OCI-LY7 (cell line): ENCODE results near the gene ANKRD52. TPM values are rescaled to one million over a fixed set of nuclear protein-coding genes. Genes with fewer than 3 reads are reported as not detected.

Experiments used
- BruUV-seq: library from RNA; stranded (reverse); fragments of 400-500 nt; replicated peaks from 2 replicates; lab custom pipeline; 2021; lab: Mats Ljungman, UMichigan
- CTCF ChIA-PET: fragments of 300-600 bp; sonication (Branson Sonifier 250); formaldehyde crosslinking; loops from one replicate; lab custom pipeline; 2022; ENCODE audit warnings: antibody characterized with exemption; ENCODE audit not compliant: unreplicated experiment; lab: Charles Lee
- POLR2A ChIA-PET: fragments of 300-600 bp; sonication (Branson Sonifier 250); formaldehyde crosslinking; loops from one replicate; lab custom pipeline; 2022; ENCODE audit warnings: antibody characterized with exemption; lab: Charles Lee
- DNase-seq: peaks from one replicate; pipeline ENCODE4 v3.0.0-alpha.2; 2015; ENCODE audit warnings: low spot score
- H2AFZ ChIP-seq: fragments of 200-600 bp; sonication (generic), shearing (Covaris generic); 2 replicates; pipeline ENCODE4 v1.6.1; 2014; ENCODE audit warnings: mild to moderate bottlenecking, antibody characterized with exemption, low read length, moderate library complexity
- H3K27ac ChIP-seq: fragments of 200-600 bp; sonication (generic); 2 replicates; pipeline ENCODE4 v1.5.1; 2014; ENCODE audit warnings: mixed run types, low read depth, mild to moderate bottlenecking, moderate library complexity, low read length, inconsistent platforms; ENCODE audit not compliant: poor library complexity, severe bottlenecking
- H3K36me3 ChIP-seq: fragments of 200-600 bp; sonication (generic); 2 replicates; pipeline ENCODE4 v1.6.1; 2014; ENCODE audit warnings: mild to moderate bottlenecking, antibody characterized with exemption, low read length, moderate library complexity, mixed read lengths; ENCODE audit not compliant: insufficient read depth
- H3K4me1 ChIP-seq: fragments of 200-600 bp; sonication (generic); 2 replicates; pipeline ENCODE4 v1.5.1; 2014; ENCODE audit warnings: mild to moderate bottlenecking, low read length; ENCODE audit not compliant: insufficient read depth, poor library complexity, severe bottlenecking
- H3K4me2 ChIP-seq: fragments of 200-600 bp; sonication (generic); 2 replicates; pipeline ENCODE4 v1.6.1; 2014; ENCODE audit warnings: mild to moderate bottlenecking, low read length
- H3K4me3 ChIP-seq: fragments of 200-600 bp; sonication (generic); 2 replicates; pipeline ENCODE4 v1.5.1; 2014; ENCODE audit warnings: mild to moderate bottlenecking, low read depth, low read length; ENCODE audit not compliant: poor library complexity, severe bottlenecking
- H3K79me2 ChIP-seq: fragments of 200-600 bp; sonication (generic); 2 replicates; pipeline ENCODE4 v1.6.1; 2016; ENCODE audit warnings: low read depth, mild to moderate bottlenecking, low read length, moderate library complexity, mixed read lengths; ENCODE audit not compliant: insufficient read depth
- H3K9me2 ChIP-seq: fragments of 200-600 bp; sonication (generic); 2 replicates; pipeline ENCODE4 v1.6.1; 2016; ENCODE audit warnings: mild to moderate bottlenecking, low read length, mixed read lengths; ENCODE audit not compliant: insufficient read depth
- H3K9me3 ChIP-seq: fragments of 200-600 bp; sonication (generic); 2 replicates; pipeline ENCODE4 v1.6.1; 2014; ENCODE audit warnings: mild to moderate bottlenecking, mixed run types, low read length, mixed read lengths
- H4K20me1 ChIP-seq: fragments of 200-600 bp; sonication (generic); 2 replicates; pipeline ENCODE4 v1.6.1; 2014; ENCODE audit warnings: mild to moderate bottlenecking, antibody characterized with exemption, low read length, moderate library complexity, mixed read lengths; ENCODE audit not compliant: insufficient read depth
- EZH2phosphoT487 ChIP-seq: fragments of 200-600 bp; sonication (generic); IDR thresholded peaks from 2 replicates; pipeline ENCODE4 v1.6.1; 2018; ENCODE audit warnings: low read depth, borderline replicate concordance, mild to moderate bottlenecking, mixed run types, antibody characterized with exemption, low read length, moderate library complexity, mixed read lengths
- intact Hi-C: fragments of 100-400 bp; cut with micrococcal nuclease; formaldehyde crosslinking; loops from one replicate; pipeline ENCODE4 v1.10.0; 2022; ENCODE audit not compliant: unreplicated experiment
- total RNA-seq, 2 experiments: library from RNA; depleted of rRNA in 1 of 2; stranded (reverse); fragments of >200 nt in 1 of 2; shearing (Covaris generic) in 1 of 2; gene quantifications; 2 replicates each; pipeline ENCODE4 v1.2.3, GENCODE V29; 2014 to 2022
- TF ChIP-seq, protein P1 (sequence below): fragments of 200-600 bp; sonication (generic); conservative IDR thresholded peaks from 2 replicates; pipeline ENCODE4 v1.5.1; 2014; ENCODE audit warnings: mild to moderate bottlenecking, antibody characterized with exemption, low read length, moderate library complexity, mixed read lengths

ANKRD52 gene
- total RNA-seq, 2 experiments from 2014 or later, result 11.7 to 35.0 TPM

DNA sequence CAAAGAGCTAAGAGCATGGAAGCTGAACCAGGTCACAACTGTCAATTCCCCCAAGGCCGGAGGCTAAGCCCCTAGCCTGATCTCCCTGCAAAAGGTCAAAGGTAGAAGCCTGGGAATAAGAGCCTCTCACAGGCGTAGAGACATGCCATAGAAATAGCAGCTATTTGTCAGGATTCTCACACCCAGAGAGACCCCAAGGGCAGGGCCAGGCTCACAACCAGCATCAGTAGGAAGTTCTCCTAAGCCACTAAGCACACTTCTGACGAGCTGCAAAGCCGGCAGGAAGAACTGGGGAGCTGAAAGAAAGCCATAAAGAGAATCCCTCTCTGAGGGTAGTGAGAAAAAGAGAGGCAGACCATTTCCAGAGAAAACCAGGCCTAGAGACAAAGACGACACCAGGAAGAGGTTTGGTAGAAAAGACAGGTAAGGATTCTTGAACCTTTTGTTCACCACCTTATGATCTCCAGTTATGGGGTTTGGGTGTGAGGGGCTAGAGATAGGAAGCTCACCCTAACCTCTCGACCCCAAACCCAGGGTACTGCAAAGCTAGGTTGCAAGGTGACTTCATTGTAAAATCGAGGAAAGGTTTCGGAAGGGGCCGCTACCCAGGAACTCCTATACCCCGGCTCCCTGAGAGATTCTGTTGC is 69.9 kb downstream of the ANKRD52 start:
- Histone ChIP-seq H3K4me2 (peak overlapping the region; percentile 93), H3K9me2 (no peaks in the 10 kb centered on the region), H3K79me2 (peaks cover 31% of the 10 kb centered on the region), H3K4me1 (peaks cover 37% of the 10 kb centered on the region), H2AFZ (no peak overlapping the region), H3K36me3 (peaks cover 42% of the 10 kb centered on the region), H3K4me3 (peak overlapping the region; percentile 79), H3K27ac (peak overlapping the region; percentile 46), H4K20me1 (0 out of 2 replicates have a peak, but pooled peaks cover 4% of the 10 kb centered on the region), H3K9me3 (no peaks in the 10 kb centered on the region)
- ChIA-PET POLR2A (interaction anchor here (0.5 to 3.4 kb wide), 16 partner anchors 18 to 440 kb away, joined by 3 to 22 read pairs (median 3); partner anchors contain the start of genes ESYT1, MYL6B, RNF41 and RPL41), CTCF (interaction anchor here (0.8 to 2.5 kb wide), 6 partner anchors 20 to 450 kb away, joined by 3 to 23 read pairs (median 4); partner anchors contain the start of genes RNF41 and ZC3H10)
- DNase-seq, result peak; percentile 40
- no TSS peak for BruUV-seq
- intact Hi-C loops, result loop anchor here (2.0 to 5.0 kb wide), 3 partner anchors 29 to 449 kb away; partner anchors contain the start of gene MYL6
- no peak for TF ChIP-seq EZH2phosphoT487
- TF ChIP-seq, protein P1, sequence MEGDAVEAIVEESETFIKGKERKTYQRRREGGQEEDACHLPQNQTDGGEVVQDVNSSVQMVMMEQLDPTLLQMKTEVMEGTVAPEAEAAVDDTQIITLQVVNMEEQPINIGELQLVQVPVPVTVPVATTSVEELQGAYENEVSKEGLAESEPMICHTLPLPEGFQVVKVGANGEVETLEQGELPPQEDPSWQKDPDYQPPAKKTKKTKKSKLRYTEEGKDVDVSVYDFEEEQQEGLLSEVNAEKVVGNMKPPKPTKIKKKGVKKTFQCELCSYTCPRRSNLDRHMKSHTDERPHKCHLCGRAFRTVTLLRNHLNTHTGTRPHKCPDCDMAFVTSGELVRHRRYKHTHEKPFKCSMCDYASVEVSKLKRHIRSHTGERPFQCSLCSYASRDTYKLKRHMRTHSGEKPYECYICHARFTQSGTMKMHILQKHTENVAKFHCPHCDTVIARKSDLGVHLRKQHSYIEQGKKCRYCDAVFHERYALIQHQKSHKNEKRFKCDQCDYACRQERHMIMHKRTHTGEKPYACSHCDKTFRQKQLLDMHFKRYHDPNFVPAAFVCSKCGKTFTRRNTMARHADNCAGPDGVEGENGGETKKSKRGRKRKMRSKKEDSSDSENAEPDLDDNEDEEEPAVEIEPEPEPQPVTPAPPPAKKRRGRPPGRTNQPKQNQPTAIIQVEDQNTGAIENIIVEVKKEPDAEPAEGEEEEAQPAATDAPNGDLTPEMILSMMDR, result no peak

Other genes starting within 250 kb of the ANKRD52 start
- 0.90 and 1.3 TPM in 2 replicates for gene IKZF4, start 237.3 kb downstream of the ANKRD52 start, total RNA-seq (2014; rRNA removed; shearing (Covaris generic))
- gene IKZF4, start 237.3 kb downstream of the ANKRD52 start, total RNA-seq (2022), result 6.0 and 8.8 TPM in 2 replicates
- gene RPS26, start 216.5 kb downstream of the ANKRD52 start, total RNA-seq (2014; rRNA removed; shearing (Covaris generic)), result 306 and 600 TPM in 2 replicates
- 74.6 and 79.1 TPM in 2 replicates for gene RPS26, start 216.5 kb downstream of the ANKRD52 start, total RNA-seq (2022)
- not detected in 2 replicates for gene ERBB3, start 178.2 kb downstream of the ANKRD52 start, total RNA-seq (2014; rRNA removed; shearing (Covaris generic))
- gene ERBB3, start 178.2 kb downstream of the ANKRD52 start, total RNA-seq (2022), result 0.83 TPM in 1 of 2 replicates, not detected in the other
- gene PA2G4, start 153.8 kb downstream of the ANKRD52 start, total RNA-seq (2014; rRNA removed; shearing (Covaris generic)), result 358 and 437 TPM in 2 replicates
- 280 and 289 TPM in 2 replicates for gene PA2G4, start 153.8 kb downstream of the ANKRD52 start, total RNA-seq (2022)
- 4,534 and 5,932 TPM in 2 replicates for gene RPL41, start 141.8 kb downstream of the ANKRD52 start, total RNA-seq (2014; rRNA removed; shearing (Covaris generic))
- 4,745 and 4,976 TPM in 2 replicates for gene RPL41, start 141.8 kb downstream of the ANKRD52 start, total RNA-seq (2022)
- 11.9 and 12.6 TPM in 2 replicates for gene ZC3H10, start 140.1 kb downstream of the ANKRD52 start, total RNA-seq (2014; rRNA removed; shearing (Covaris generic))
- 15.8 and 16.5 TPM in 2 replicates for gene ZC3H10, start 140.1 kb downstream of the ANKRD52 start, total RNA-seq (2022)
- gene ESYT1, start 130.1 kb downstream of the ANKRD52 start, total RNA-seq (2014; rRNA removed; shearing (Covaris generic)), result 74.6 and 85.9 TPM in 2 replicates
- gene ESYT1, start 130.1 kb downstream of the ANKRD52 start, total RNA-seq (2022), result 108 and 112 TPM in 2 replicates
- 56.6 and 105 TPM in 2 replicates for gene MYL6B, start 105.8 kb downstream of the ANKRD52 start, total RNA-seq (2014; rRNA removed; shearing (Covaris generic))
- gene MYL6B, start 105.8 kb downstream of the ANKRD52 start, total RNA-seq (2022), result 62.6 and 77.6 TPM in 2 replicates
- gene MYL6, start 100.0 kb downstream of the ANKRD52 start, total RNA-seq (2014; rRNA removed; shearing (Covaris generic)), result 574 and 654 TPM in 2 replicates
- gene MYL6, start 100.0 kb downstream of the ANKRD52 start, total RNA-seq (2022), result 415 and 468 TPM in 2 replicates
- 59.7 and 68.3 TPM in 2 replicates for gene SMARCC2, start 68.9 kb downstream of the ANKRD52 start, total RNA-seq (2014; rRNA removed; shearing (Covaris generic))
- gene SMARCC2, start 68.9 kb downstream of the ANKRD52 start, total RNA-seq (2022), result 137 and 162 TPM in 2 replicates
- gene RNF41, start 36.5 kb downstream of the ANKRD52 start, total RNA-seq (2014; rRNA removed; shearing (Covaris generic)), result 63.8 and 76.1 TPM in 2 replicates
- gene RNF41, start 36.5 kb downstream of the ANKRD52 start, total RNA-seq (2022), result 43.7 and 45.6 TPM in 2 replicates
- gene NABP2, start 34.0 kb downstream of the ANKRD52 start, total RNA-seq (2014; rRNA removed; shearing (Covaris generic)), result 37.5 and 46.0 TPM in 2 replicates
- 54.1 and 61.1 TPM in 2 replicates for gene NABP2, start 34.0 kb downstream of the ANKRD52 start, total RNA-seq (2022)
- gene SLC39A5, start 28.3 kb downstream of the ANKRD52 start, total RNA-seq (2014; rRNA removed; shearing (Covaris generic)), result 0.76 and 2.5 TPM in 2 replicates
- gene SLC39A5, start 28.3 kb downstream of the ANKRD52 start, total RNA-seq (2022), result 1.2 and 1.4 TPM in 2 replicates
- gene COQ10A, start 8.6 kb upstream of the ANKRD52 start, total RNA-seq (2014; rRNA removed; shearing (Covaris generic)), result 15.8 and 22.1 TPM in 2 replicates
- gene COQ10A, start 8.6 kb upstream of the ANKRD52 start, total RNA-seq (2022), result 20.6 and 28.9 TPM in 2 replicates
- 150 and 154 TPM in 2 replicates for gene CS, start 41.9 kb upstream of the ANKRD52 start, total RNA-seq (2014; rRNA removed; shearing (Covaris generic))
- gene CS, start 41.9 kb upstream of the ANKRD52 start, total RNA-seq (2022), result 262 and 281 TPM in 2 replicates
- gene CNPY2, start 57.6 kb upstream of the ANKRD52 start, total RNA-seq (2014; rRNA removed; shearing (Covaris generic)), result 62.8 and 75.5 TPM in 2 replicates
- gene CNPY2, start 57.6 kb upstream of the ANKRD52 start, total RNA-seq (2022), result 80.2 and 85.5 TPM in 2 replicates
- 69.9 and 106 TPM in 2 replicates for gene PAN2, start 75.6 kb upstream of the ANKRD52 start, total RNA-seq (2014; rRNA removed; shearing (Covaris generic))
- 117 and 132 TPM in 2 replicates for gene PAN2, start 75.6 kb upstream of the ANKRD52 start, total RNA-seq (2022)
- gene IL23A, start 80.5 kb upstream of the ANKRD52 start, total RNA-seq (2014; rRNA removed; shearing (Covaris generic)), result 16.3 and 18.3 TPM in 2 replicates
- gene IL23A, start 80.5 kb upstream of the ANKRD52 start, total RNA-seq (2022), result 9.8 and 12.7 TPM in 2 replicates
- gene STAT2, start 101.7 kb upstream of the ANKRD52 start, total RNA-seq (2014; rRNA removed; shearing (Covaris generic)), result 75.3 and 89.0 TPM in 2 replicates
- 126 and 135 TPM in 2 replicates for gene STAT2, start 101.7 kb upstream of the ANKRD52 start, total RNA-seq (2022)
- gene APOF, start 104.5 kb upstream of the ANKRD52 start, total RNA-seq (2014; rRNA removed; shearing (Covaris generic)), result 0.16 TPM in 1 of 2 replicates, not detected in the other
- gene APOF, start 104.5 kb upstream of the ANKRD52 start, total RNA-seq (2022), result 0.20 and 0.38 TPM in 2 replicates
- gene TIMELESS, start 191.0 kb upstream of the ANKRD52 start, total RNA-seq (2014; rRNA removed; shearing (Covaris generic)), result 44.8 and 46.5 TPM in 2 replicates
- 103 and 115 TPM in 2 replicates for gene TIMELESS, start 191.0 kb upstream of the ANKRD52 start, total RNA-seq (2022)
- not detected in 2 replicates for gene MIP, start 196.3 kb upstream of the ANKRD52 start, total RNA-seq (2014; rRNA removed; shearing (Covaris generic))
- gene MIP, start 196.3 kb upstream of the ANKRD52 start, total RNA-seq (2022), result 0.57 TPM in 1 of 2 replicates, not detected in the other
- gene SPRYD4, start 210.2 kb upstream of the ANKRD52 start, total RNA-seq (2014; rRNA removed; shearing (Covaris generic)), result 5.3 and 5.9 TPM in 2 replicates
- gene SPRYD4, start 210.2 kb upstream of the ANKRD52 start, total RNA-seq (2022), result 6.9 and 7.5 TPM in 2 replicates
- gene GLS2, start 229.8 kb upstream of the ANKRD52 start, total RNA-seq (2014; rRNA removed; shearing (Covaris generic)), result not detected in 2 replicates
- not detected in 2 replicates for gene GLS2, start 229.8 kb upstream of the ANKRD52 start, total RNA-seq (2022)